Measurements from ENCODE around the gene ATXN7. TPM values are rescaled to one million over a fixed set of nuclear protein-coding genes. Genes with fewer than 3 reads are reported as not detected.

ATXN7 gene
- total and polyA plus RNA-seq, 2 of the 4 experiments (the other 2 are of a cell fraction): 8.6 to 13.6 TPM

DNA sequence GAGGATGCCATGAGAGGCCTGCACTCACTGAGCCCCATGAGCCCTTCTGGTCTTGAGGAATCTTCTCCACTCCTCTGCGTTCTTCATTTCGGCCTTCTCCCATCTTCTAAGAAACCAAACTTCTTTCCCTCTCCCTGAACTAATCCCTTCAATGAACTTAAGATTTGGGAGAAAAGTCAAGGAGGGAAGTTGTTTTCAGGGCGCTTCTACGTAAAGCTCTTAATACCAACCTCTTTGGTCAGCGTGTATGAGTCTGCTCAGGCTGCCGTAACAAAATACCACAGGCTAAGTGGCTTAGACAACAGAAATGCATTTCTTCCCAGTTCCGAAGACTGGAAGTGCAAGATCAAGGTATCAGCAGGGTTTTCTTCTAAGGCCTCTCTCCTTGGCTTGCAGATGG is 173.4 kb downstream of the ATXN7 start:
- WGBS, 2 experiments (ENCODE audit: extremely low coverage in 2 of 2, insufficient read length in 1 of 2): 100% methylated on average over 2 of the region's 7 CpGs; no CpG with 5 or more reads in 1 of the 2 experiments
- no peak overlapping the region for H2BK5ac ChIP-seq (ENCODE audit: low read depth, low read length, poor library complexity, severe bottlenecking)
- no peak overlapping the region for H2AFZ ChIP-seq (replicated peaks; ENCODE audit: low read length, poor library complexity)
- DNase-seq (no peak), ATAC-seq (ENCODE audit: low read depth) (no peak)
- in situ Hi-C loops (cut with MboI; ENCODE audit: low sequenced_read_pairs): loop anchor here (25.0 kb wide), 1 partner anchor 175 kb away; no protein-coding TSS in a partner anchor
- no peak overlapping the region for H3K4me2 ChIP-seq (ENCODE audit: low read depth, low read length)
- H2AK5ac ChIP-seq (ENCODE audit: low read depth, low read length): no peak overlapping the region
- no peak overlapping the region for H3K27ac ChIP-seq (ENCODE audit: insufficient read depth, low read length)
- H3K4ac ChIP-seq (ENCODE audit: low read depth, low read length): no peak overlapping the region
- CTCF ChIA-PET: no interaction called here
- H3K18ac ChIP-seq (ENCODE audit: low read depth, low read length): no peak overlapping the region
- H3K4me1 ChIP-seq (ENCODE audit: control insufficient read depth, insufficient read depth, low read length): peaks cover 1% of the 10 kb centered on the region; the same call in 1 of the 2 replicates
- H2BK20ac ChIP-seq (ENCODE audit: low read depth, low read length): no peak overlapping the region
- H2BK120ac ChIP-seq (ENCODE audit: low read depth, low read length): no peak overlapping the region
- dilution Hi-C loops (cut with HindIII; ENCODE audit: low sequenced_read_pairs, unreplicated experiment): loop anchor here (25.0 kb wide), 1 partner anchor 425 kb away; no protein-coding TSS in a partner anchor
- no peaks in the 10 kb centered on the region for H4K20me1 ChIP-seq (ENCODE audit: insufficient read depth, low read length)
- TF ChIP-seq RFX5 (IDR thresholded peaks at IDR 0.05; ENCODE audit: low read depth, low read length) (no peak), SMC3 (IDR thresholded peaks at IDR 0.05; ENCODE audit: low read depth, low read length) (no peak), CEBPB (IDR thresholded peaks at IDR 0.05; ENCODE audit: low read depth, low read length) (no peak), BHLHE40 (IDR thresholded peaks at IDR 0.05; ENCODE audit: low read depth, low read length) (no peak), RCOR1 (IDR thresholded peaks at IDR 0.05; ENCODE audit: insufficient replicate concordance, low read length) (no peak), MAZ (IDR thresholded peaks at IDR 0.05; ENCODE audit: borderline replicate concordance, low read depth, low read length) (no peak), MXI1 (IDR thresholded peaks at IDR 0.05; ENCODE audit: borderline replicate concordance, low read depth, low read length) (no peak), POLR2A (IDR thresholded peaks at IDR 0.05; ENCODE audit: low read depth, low read length) (no peak), RAD21 (IDR thresholded peaks at IDR 0.05; ENCODE audit: low read length) (no peak), NFE2L2 (IDR thresholded peaks at IDR 0.05; ENCODE audit: low read depth, low read length) (no peak), MAFK (IDR thresholded peaks at IDR 0.05; ENCODE audit: low read depth, low read length) (no peak)
- TF ChIP-seq, protein P1, sequence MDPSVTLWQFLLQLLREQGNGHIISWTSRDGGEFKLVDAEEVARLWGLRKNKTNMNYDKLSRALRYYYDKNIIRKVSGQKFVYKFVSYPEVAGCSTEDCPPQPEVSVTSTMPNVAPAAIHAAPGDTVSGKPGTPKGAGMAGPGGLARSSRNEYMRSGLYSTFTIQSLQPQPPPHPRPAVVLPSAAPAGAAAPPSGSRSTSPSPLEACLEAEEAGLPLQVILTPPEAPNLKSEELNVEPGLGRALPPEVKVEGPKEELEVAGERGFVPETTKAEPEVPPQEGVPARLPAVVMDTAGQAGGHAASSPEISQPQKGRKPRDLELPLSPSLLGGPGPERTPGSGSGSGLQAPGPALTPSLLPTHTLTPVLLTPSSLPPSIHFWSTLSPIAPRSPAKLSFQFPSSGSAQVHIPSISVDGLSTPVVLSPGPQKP (IDR thresholded peaks at IDR 0.05; ENCODE audit: borderline replicate concordance, low read depth, low read length): no peak
- TF ChIP-seq, protein P2, sequence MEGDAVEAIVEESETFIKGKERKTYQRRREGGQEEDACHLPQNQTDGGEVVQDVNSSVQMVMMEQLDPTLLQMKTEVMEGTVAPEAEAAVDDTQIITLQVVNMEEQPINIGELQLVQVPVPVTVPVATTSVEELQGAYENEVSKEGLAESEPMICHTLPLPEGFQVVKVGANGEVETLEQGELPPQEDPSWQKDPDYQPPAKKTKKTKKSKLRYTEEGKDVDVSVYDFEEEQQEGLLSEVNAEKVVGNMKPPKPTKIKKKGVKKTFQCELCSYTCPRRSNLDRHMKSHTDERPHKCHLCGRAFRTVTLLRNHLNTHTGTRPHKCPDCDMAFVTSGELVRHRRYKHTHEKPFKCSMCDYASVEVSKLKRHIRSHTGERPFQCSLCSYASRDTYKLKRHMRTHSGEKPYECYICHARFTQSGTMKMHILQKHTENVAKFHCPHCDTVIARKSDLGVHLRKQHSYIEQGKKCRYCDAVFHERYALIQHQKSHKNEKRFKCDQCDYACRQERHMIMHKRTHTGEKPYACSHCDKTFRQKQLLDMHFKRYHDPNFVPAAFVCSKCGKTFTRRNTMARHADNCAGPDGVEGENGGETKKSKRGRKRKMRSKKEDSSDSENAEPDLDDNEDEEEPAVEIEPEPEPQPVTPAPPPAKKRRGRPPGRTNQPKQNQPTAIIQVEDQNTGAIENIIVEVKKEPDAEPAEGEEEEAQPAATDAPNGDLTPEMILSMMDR (conservative IDR thresholded peaks at IDR 0.05; ENCODE audit: low read depth, low read length): no peak
- TF ChIP-seq, protein P3, sequence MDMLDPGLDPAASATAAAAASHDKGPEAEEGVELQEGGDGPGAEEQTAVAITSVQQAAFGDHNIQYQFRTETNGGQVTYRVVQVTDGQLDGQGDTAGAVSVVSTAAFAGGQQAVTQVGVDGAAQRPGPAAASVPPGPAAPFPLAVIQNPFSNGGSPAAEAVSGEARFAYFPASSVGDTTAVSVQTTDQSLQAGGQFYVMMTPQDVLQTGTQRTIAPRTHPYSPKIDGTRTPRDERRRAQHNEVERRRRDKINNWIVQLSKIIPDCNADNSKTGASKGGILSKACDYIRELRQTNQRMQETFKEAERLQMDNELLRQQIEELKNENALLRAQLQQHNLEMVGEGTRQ (IDR thresholded peaks at IDR 0.05; ENCODE audit: low read depth, low read length): no peak
- H3K36me3 ChIP-seq (ENCODE audit: control insufficient read depth, insufficient read depth, low read length): no peaks in the 10 kb centered on the region
- H3K79me1 ChIP-seq (ENCODE audit: low read depth in 1 of 2, low read length in 2 of 2): no peaks in the 10 kb centered on the region
- no peak overlapping the region for H4K8ac ChIP-seq (ENCODE audit: low read depth in 2 of 2, low read length in 2 of 2)
- H4K5ac ChIP-seq (ENCODE audit: low read depth, low read length): no peak overlapping the region
- H3K27me3 ChIP-seq (ENCODE audit: control insufficient read depth, insufficient read depth, low read length): no peaks in the 10 kb centered on the region
- H3K4me3 ChIP-seq (ENCODE audit: insufficient read depth, low read depth, low read length): no peak overlapping the region
- H4K91ac ChIP-seq (ENCODE audit: insufficient read depth, low read depth, low read length): no peak overlapping the region
- no peak overlapping the region for H2AK9ac ChIP-seq (replicated peaks; ENCODE audit: low read depth, low read length, poor library complexity)
- POLR2A ChIA-PET (ENCODE audit: unreplicated experiment): no interaction called here
- intact Hi-C loops (cut with micrococcal nuclease): no loop called here
- BruUV-seq (replicated peaks): no TSS peak
- H3K23ac ChIP-seq (ENCODE audit: low read depth, low read length): no peak overlapping the region
- no peak overlapping the region for H3K9ac ChIP-seq (ENCODE audit: low read depth, low read length)
- no peak overlapping the region for H3K56ac ChIP-seq (ENCODE audit: extremely low read depth, insufficient read depth, low read length)
- no peak overlapping the region for H3K14ac ChIP-seq (replicated peaks; ENCODE audit: low read depth, low read length)
- H3K9me1 ChIP-seq (ENCODE audit: insufficient read depth, low read length): peaks cover 3% of the 10 kb centered on the region; the same call in 1 of the 2 replicates
- no peaks in the 10 kb centered on the region; the same call in 1 of the 2 replicates for H3K9me3 ChIP-seq (ENCODE audit: control insufficient read depth, insufficient read depth, low read length)
- H2BK15ac ChIP-seq (ENCODE audit: low read depth, low read length): no peak overlapping the region
